Activated T-helper 1 cell treated with anti-CD3 and anti-CD28 coated beads, Interleukin-12 subunit alpha, Interleukin-12 subunit beta, Interleukin-2, Interleukin-4 antibody, amounts not matched to agents 30 ng/mL and 10 ng/mL and 1 ng/mL, durations not matched to agents 14 hours and 24 hours and 36 hours (primary cell): ENCODE measurements around the gene CACNA1E. TPM values are rescaled to one million over a fixed set of nuclear protein-coding genes. Genes with fewer than 3 reads are reported as not detected.

Experiments
- DNase-seq: peaks from one replicate; pipeline ENCODE4 v3.0.0; 2021; ENCODE audit warnings: low spot score
- H3K27ac Mint-ChIP-seq: one replicate; pipeline ENCODE4 v1.8.0; 2021; ENCODE audit warnings: mild to moderate bottlenecking, mixed read lengths
- H3K27me3 Mint-ChIP-seq: one replicate; pipeline ENCODE4 v1.8.0; 2022; ENCODE audit warnings: mild to moderate bottlenecking, moderate library complexity, mixed read lengths; ENCODE audit not compliant: insufficient read depth
- H3K36me3 Mint-ChIP-seq: one replicate; pipeline ENCODE4 v1.8.0; 2021; ENCODE audit warnings: low read depth, mixed read lengths
- H3K4me1 Mint-ChIP-seq: one replicate; pipeline ENCODE4 v1.8.0; 2021; ENCODE audit warnings: low read depth, mixed read lengths
- H3K4me3 Mint-ChIP-seq: one replicate; pipeline ENCODE4 v1.8.0; 2021; ENCODE audit warnings: mild to moderate bottlenecking, moderate library complexity, mixed read lengths
- H3K9me3 Mint-ChIP-seq: one replicate; pipeline ENCODE4 v1.8.0; 2021; ENCODE audit warnings: mixed read lengths
- intact Hi-C: fragments of 100-400 bp; cut with micrococcal nuclease; formaldehyde crosslinking; loops from one replicate; pipeline ENCODE4 v1.15.1; 2024
- total RNA-seq: library from RNA; stranded (reverse); gene quantifications from 2 replicates; pipeline ENCODE4 v1.2.3, GENCODE V29; 2022

The CACNA1E gene
- total RNA-seq, 1 donor from 2014 or later: not detected

DNA sequence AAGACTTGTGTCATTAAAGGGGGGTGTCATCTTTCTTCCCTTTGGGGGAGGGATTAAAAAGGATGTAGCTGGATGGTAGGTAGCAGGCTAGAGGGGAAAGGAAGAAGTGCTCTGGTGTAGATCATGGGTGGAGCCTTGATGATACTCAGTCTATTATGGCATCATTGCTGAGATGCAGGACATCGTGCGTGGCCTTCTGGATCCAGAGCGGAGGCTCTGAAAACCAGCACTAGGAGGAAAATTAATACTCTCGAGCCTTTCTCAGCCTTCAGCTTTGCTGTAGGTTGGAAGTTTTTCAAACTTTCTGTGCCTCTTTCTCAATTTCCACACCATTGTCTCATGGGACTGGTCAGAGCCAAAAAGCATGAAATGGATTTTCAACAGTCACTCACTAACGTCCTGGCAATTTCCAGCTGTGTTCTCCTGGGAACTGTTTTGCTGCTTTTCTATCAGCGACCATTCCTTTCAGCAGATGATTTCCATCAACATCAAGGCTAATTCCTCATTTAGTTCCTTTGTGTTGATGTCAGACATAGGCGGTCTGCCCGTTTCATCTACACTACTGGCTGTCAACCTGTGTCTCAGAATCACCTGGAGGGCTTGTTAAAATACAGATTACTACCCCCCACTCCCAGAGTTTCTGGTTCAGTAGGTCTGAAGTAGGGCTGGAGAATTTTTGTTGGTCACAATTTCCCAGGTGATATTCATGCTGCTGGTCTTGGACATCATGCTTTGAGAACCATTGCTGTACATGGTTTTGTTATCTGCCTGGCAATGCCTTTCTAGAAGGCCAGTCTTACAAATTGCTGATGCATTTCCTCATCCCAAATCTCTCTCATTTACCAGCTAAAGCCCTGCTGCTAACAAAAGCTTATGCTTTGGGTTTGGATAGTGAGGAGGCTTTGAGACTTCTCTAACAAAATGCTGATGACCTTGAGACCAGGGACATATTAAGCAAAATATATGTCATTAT lies 7.7 kb downstream of the CACNA1E start:
- Mint-ChIP-seq H3K4me1 (no peaks in the 10 kb centered on the region), H3K27me3 (peaks cover 49% of the 10 kb centered on the region), H3K9me3 (no peaks in the 10 kb centered on the region), H3K4me3 (no peak overlapping the region), H3K27ac (no peak overlapping the region), H3K36me3 (no peaks in the 10 kb centered on the region)
- intact Hi-C loops: no loop called here
- DNase-seq: no peak

DNA sequence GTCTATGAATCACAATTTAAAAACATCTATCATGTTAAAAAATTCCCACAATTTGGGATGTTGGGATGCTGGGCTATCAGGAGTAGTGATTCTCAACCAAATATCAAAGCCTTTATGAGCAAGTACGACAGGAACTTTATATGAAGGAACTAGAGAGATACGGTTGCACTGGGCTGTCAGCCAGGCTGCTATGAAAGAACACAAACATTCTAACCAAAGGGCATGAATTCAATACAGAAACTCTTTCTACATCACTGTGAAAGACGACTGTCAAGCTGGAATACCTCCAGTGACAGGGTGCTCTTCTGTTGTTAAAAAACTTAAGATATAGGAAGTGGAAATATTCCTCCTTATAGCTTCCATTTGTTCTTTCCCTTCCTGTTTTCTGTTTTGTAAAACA lies 9.8 kb downstream of the CACNA1E start:
- no peak overlapping the region for H3K27ac Mint-ChIP-seq
- no peak overlapping the region for H3K4me3 Mint-ChIP-seq
- H3K9me3 Mint-ChIP-seq: no peaks in the 10 kb centered on the region
- no peak for DNase-seq
- no peaks in the 10 kb centered on the region for H3K36me3 Mint-ChIP-seq
- H3K4me1 Mint-ChIP-seq: no peaks in the 10 kb centered on the region
- intact Hi-C loops: no loop called here
- peaks cover 38% of the 10 kb centered on the region for H3K27me3 Mint-ChIP-seq

DNA sequence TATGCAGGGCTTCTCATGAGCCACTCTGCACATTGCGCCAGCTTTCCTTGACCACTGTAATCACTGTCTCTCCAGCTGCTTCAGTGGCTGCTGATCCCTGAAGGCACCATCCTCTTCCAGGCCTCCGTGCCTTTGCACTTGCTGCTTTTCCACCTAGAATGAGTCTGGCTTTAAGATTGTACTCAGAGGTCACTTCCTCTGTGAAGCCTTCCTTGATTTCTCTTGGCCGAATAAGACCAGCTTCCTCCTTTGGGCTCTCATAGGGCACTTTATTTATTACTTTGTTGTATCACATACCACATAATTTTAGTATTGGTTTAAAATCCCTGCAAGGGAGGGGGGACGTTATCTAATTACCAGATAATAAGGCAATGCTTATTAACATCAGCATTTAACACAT lies 10.6 kb downstream of the CACNA1E start:
- H3K4me1 Mint-ChIP-seq: no peaks in the 10 kb centered on the region
- no peaks in the 10 kb centered on the region for H3K9me3 Mint-ChIP-seq
- H3K27me3 Mint-ChIP-seq: peaks cover 38% of the 10 kb centered on the region
- H3K36me3 Mint-ChIP-seq: no peaks in the 10 kb centered on the region
- DNase-seq: no peak
- no peak overlapping the region for H3K4me3 Mint-ChIP-seq
- H3K27ac Mint-ChIP-seq: no peak overlapping the region
- intact Hi-C loops: no loop called here

DNA sequence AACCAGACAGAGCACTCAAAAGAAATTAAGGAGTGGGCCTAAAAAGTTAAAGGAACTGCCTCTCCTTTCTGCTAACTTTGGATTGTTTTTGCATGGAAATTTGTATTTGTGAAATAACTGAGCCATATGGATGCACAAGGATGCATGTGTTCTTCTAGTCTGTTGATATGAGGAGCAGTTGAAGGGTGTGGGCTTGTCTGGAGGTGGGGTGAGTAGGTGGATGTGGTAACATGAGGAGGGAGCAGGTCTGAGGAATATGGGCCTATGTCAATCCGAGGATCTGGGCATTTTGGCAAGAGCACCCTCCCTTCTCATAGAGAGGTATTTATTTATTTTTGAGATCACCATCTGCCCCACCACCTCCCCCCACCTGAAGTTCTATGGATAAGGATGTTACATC lies 13.4 kb downstream of the CACNA1E start:
- intact Hi-C loops: no loop called here
- Mint-ChIP-seq H3K27me3 (peaks cover 30% of the 10 kb centered on the region), H3K36me3 (no peaks in the 10 kb centered on the region), H3K4me1 (no peaks in the 10 kb centered on the region), H3K9me3 (no peaks in the 10 kb centered on the region), H3K27ac (no peak overlapping the region), H3K4me3 (no peak overlapping the region)
- no peak for DNase-seq

DNA sequence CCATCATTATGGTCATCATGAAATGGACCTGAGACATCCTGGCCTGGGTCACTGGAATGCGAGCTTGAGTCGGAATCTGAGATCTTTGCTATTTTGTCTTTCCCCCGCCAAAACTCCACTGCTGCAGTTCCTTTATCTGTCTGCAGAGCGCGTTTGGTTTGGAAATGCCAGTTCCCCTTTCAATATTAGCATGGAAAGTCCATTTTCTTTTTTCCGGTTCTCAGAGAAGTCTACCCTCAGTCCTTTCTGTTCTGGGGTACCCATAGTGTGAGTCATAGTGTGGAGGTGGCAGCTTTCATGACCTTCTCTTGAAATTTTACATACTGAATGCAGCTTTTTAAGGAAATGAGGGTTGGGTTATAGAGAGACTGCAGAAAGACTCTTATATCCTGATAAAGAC lies 14.6 kb downstream of the CACNA1E start:
- intact Hi-C loops: no loop called here
- H3K36me3 Mint-ChIP-seq: no peaks in the 10 kb centered on the region

DNA sequence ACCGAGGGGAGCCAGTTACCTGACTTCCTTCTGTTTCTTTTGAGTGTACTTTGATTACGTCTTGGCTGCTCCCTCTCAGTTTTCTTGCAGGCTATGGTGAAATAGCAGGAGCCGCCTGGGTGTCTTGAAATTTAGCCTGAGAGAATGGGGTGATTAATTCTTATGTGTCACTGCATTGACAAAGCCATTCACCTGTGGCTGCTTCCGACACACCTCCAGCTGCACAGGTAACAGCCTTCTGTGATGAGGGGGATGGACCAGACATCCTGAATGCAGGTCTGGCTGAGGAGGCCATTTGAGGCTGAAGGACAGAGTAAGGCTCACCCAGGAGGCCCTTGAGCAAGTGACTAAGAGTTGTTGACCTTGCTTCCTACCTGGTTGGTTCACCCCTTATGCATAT lies 16.5 kb downstream of the CACNA1E start:
- Mint-ChIP-seq H3K4me3 (no peak overlapping the region), H3K9me3 (no peaks in the 10 kb centered on the region), H3K27me3 (peaks cover 17% of the 10 kb centered on the region), H3K36me3 (no peaks in the 10 kb centered on the region), H3K4me1 (peaks cover 4% of the 10 kb centered on the region), H3K27ac (no peak overlapping the region)
- intact Hi-C loops: no loop called here
- DNase-seq: no peak

More for the DNA sequence above, 14.6 kb downstream of the CACNA1E start:
- H3K4me1 Mint-ChIP-seq: no peaks in the 10 kb centered on the region
- H3K4me3 Mint-ChIP-seq: no peak overlapping the region
- no peak overlapping the region for H3K27ac Mint-ChIP-seq
- H3K9me3 Mint-ChIP-seq: no peaks in the 10 kb centered on the region
- no peak for DNase-seq
- H3K27me3 Mint-ChIP-seq: peaks cover 22% of the 10 kb centered on the region

DNA sequence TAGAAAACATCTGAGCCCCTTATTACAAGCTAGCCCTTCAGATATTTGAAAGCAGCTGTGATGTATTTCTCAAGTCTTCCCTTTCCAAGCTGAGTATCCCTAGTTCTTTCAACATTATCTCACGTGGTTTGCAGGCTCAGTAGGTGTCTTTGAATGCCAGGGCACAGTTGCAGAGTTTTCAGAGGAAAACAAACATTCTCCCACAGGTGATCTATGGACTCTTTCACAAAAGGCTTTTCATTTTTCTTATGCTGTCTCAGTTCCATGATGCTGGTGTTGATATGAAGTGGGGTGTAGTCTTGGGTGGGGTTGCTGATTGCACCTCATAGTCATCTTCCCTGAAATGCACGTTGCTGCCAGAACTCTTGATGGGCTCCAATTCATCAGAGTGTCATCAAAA lies 17.3 kb downstream of the CACNA1E start:
- Mint-ChIP-seq H3K4me3 (no peak overlapping the region), H3K4me1 (peaks cover 8% of the 10 kb centered on the region), H3K27me3 (peaks cover 17% of the 10 kb centered on the region), H3K27ac (no peak overlapping the region), H3K36me3 (no peaks in the 10 kb centered on the region), H3K9me3 (no peaks in the 10 kb centered on the region)
- no peak for DNase-seq
- intact Hi-C loops: no loop called here

DNA sequence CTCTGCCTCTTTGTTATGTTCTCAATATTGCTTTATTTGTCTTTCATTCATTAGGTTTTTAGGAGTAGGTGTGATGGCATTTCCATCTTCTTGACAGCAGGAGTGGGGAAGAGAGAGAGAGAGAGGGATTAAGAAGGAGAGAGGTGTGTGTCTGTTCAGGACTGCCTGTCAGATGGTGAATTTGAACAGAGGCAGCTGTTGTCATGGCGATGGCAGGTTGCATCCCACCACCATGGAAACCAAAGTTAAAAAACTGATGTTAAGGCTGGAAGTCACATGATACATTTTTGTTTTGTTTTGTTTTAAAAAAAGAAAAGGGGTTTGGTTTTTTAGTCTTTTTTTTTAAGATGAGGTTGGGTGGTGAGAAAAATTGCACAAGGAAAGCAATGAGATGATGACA lies 18.3 kb downstream of the CACNA1E start:
- H3K4me1 Mint-ChIP-seq: peaks cover 8% of the 10 kb centered on the region
- H3K36me3 Mint-ChIP-seq: no peaks in the 10 kb centered on the region
- no peaks in the 10 kb centered on the region for H3K9me3 Mint-ChIP-seq
- H3K27me3 Mint-ChIP-seq: peaks cover 15% of the 10 kb centered on the region
- no peak for DNase-seq
- H3K4me3 Mint-ChIP-seq: no peak overlapping the region
- intact Hi-C loops: no loop called here
- no peak overlapping the region for H3K27ac Mint-ChIP-seq

DNA sequence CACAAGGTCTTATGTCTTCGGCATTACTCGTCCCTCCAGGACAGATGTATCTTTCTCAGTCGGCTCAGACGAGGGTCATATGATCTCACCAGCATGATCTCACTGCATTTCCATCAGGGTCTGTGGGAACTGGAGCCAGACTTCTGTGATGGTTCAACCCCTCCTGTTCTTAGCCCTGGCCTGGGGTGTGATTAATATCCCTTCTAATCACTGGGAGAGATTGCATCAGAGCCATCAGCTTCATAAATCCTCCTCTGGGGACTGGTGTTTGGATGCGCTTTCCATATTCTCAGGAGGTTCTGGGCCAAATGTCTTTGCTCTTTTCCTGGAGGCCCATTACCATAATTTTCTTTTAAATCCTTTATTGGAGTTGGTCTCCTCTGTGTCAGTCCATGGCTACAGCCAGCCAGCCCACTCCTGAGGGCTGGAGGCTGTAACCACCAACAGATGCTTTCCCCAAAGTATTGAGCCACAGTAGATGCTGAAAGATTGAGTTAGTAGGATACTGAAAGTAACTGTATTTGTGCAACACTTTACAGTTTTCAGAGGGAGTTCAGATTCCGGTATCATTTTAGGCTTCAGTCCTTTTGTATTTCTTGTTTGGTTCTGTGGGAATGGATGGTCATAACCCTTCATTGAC lies 20.0 kb downstream of the CACNA1E start:
- no peaks in the 10 kb centered on the region for H3K9me3 Mint-ChIP-seq
- intact Hi-C loops: no loop called here
- H3K36me3 Mint-ChIP-seq: no peaks in the 10 kb centered on the region
- H3K4me3 Mint-ChIP-seq: no peak overlapping the region
- DNase-seq: no peak
- H3K4me1 Mint-ChIP-seq: peaks cover 8% of the 10 kb centered on the region
- H3K27ac Mint-ChIP-seq: no peak overlapping the region
- H3K27me3 Mint-ChIP-seq: peaks cover 6% of the 10 kb centered on the region

DNA sequence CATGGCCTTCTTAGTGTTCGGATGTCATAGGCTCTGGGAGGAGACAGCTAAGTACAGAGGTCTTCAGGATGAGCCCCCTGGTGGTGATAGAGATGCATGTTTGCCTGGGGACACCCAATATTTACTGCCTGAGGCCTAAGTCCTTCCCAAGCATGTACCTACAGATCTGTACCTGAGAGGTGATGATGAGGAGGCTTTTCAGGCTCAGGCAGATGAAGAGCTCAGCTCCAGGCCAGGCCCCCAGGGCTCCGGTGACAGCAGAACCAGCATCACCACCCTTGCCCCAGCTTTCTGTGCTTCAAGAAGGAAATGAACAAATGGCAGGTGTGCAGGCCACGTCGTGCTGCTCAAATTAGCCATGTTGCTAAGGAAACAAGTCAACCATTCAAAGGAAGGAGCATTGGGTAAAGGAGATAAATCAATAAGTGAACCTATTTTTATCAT lies 21.1 kb downstream of the CACNA1E start:
- H3K27me3 Mint-ChIP-seq: peaks cover 2% of the 10 kb centered on the region
- H3K4me3 Mint-ChIP-seq: no peak overlapping the region
- no peaks in the 10 kb centered on the region for H3K9me3 Mint-ChIP-seq
- no peak for DNase-seq
- intact Hi-C loops: no loop called here
- H3K36me3 Mint-ChIP-seq: no peaks in the 10 kb centered on the region
- H3K4me1 Mint-ChIP-seq: peaks cover 8% of the 10 kb centered on the region
- H3K27ac Mint-ChIP-seq: no peak overlapping the region

DNA sequence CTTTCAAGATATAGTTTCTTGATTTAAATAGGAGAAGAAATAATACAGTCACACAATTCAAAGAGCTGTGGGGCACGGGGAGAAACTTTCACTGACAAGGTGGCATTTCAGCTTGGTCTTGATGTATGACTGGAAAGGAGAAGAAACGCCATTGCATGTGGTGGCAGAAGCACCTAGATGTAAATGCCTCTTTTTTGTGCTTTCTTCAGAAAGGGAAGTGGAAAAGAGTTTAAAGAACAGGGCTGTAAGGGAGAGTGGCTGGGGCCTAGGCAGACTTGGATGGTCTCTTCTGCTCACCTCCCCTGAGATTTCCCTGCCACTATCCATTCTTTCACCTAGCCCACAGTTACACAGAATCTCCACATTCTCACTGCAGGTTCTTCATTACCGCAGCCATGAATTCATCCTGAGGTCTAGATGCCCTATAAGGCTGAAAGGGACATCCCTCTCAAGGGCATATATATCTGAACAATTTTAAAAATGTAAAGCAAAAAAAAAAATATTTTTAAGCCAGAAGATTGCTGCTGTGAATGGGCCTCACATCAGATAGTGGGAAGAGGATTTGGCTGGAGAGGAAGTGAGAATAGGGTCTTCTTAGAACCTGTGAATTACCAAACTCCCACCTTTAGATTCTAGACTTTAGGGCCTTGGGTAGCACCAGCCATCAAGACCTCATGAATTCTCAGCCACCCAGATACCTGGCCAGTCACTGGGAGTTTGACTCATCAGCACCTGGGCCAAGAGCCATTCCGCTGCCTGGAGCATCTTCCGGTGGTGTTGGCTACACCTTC lies 23.4 kb downstream of the CACNA1E start:
- no peaks in the 10 kb centered on the region for H3K9me3 Mint-ChIP-seq
- H3K36me3 Mint-ChIP-seq: no peaks in the 10 kb centered on the region
- H3K27me3 Mint-ChIP-seq: peaks cover 4% of the 10 kb centered on the region
- intact Hi-C loops: no loop called here
- no peak for DNase-seq
- no peak overlapping the region for H3K4me3 Mint-ChIP-seq
- no peak overlapping the region for H3K27ac Mint-ChIP-seq
- H3K4me1 Mint-ChIP-seq: peaks cover 8% of the 10 kb centered on the region

DNA sequence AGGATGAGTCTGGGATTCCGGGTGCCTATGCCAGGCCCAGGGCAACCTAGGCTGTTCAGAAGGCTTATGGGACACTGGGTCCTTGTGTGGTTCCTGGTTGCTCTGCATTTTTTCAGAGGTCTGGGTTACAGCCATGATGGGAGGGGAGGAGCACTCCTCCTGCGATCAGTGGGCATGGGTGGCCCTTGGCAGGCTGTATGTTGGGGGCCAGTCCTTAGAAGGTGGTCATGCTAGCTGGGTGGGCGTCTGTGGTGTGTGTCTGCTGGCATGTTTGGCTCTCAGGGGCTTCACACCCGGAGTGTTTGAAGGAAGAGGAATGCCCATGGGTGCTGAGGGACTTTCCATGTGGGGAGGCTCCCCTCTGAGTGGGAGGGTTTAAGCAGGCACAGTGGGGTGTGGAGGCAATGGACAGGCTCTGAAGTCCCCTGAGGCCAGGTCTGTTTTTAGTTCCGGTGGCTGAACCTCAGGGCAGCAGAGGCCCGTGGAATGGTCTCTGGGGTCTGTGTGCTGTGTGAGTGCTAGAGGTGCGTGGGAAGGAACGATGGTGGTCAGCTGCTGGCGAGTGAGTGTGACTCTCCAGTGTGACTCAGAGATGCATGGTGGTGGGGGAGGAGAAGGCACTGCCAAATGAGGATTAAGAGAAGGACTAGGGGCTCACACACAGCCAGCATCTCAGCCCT lies 25.3 kb downstream of the CACNA1E start:
- Mint-ChIP-seq H3K27ac (no peak overlapping the region), H3K4me3 (no peak overlapping the region), H3K36me3 (no peaks in the 10 kb centered on the region), H3K4me1 (peaks cover 8% of the 10 kb centered on the region), H3K9me3 (no peaks in the 10 kb centered on the region), H3K27me3 (peaks cover 8% of the 10 kb centered on the region)
- intact Hi-C loops: no loop called here
- DNase-seq: no peak
